SK-N-SH (cell line): ENCODE results near the gene ATG4C. TPM values are rescaled to one million over a fixed set of nuclear protein-coding genes. Genes with fewer than 3 reads are reported as not detected.

Experiments
- CTCF ChIA-PET: fragments of 300-600, 350-600 bp; formaldehyde crosslinking; extraction: SDS; loops from one replicate; lab custom pipeline; 2021; lab: Yijun Ruan, JAX
- POLR2A ChIA-PET: fragments of 350-600 bp; sonication (Branson Sonifier 250); formaldehyde crosslinking; extraction: SDS; loops from one replicate; lab custom pipeline; 2020; ENCODE audit warnings: antibody characterized with exemption, inconsistent platforms; lab: Yijun Ruan, JAX
- DNase-seq: peaks from one replicate; pipeline ENCODE4 v3.0.0; 2012
- H2AFZ ChIP-seq: fragments of 200-600 bp; sonication (generic); 2 replicates; pipeline ENCODE4 v1.8.1; 2016; ENCODE audit warnings: antibody characterized with exemption, mild to moderate bottlenecking, low read depth
- H3F3A ChIP-seq: fragments of 200-600 bp; sonication (generic); replicated peaks from 2 replicates; pipeline ENCODE3; 2016; ENCODE audit warnings: antibody characterized with exemption, mild to moderate bottlenecking; ENCODE audit not compliant: insufficient read depth
- H3K27ac ChIP-seq, 2 experiments: fragments of 200-500 bp in 1 of 2; fragments of 200-600 bp in 1 of 2; sonication (Bioruptor generic) in 1 of 2; sonication (generic), shearing (Covaris generic) in 1 of 2; 2 replicates each; pipeline versions ENCODE4 v1.5.1 to v1.6.1; 2014 to 2016; ENCODE audit warnings: low read depth in 2 of 2, inconsistent platforms in 1 of 2, low read length in 1 of 2, mild to moderate bottlenecking in 1 of 2, mixed read lengths in 1 of 2
- H3K27me3 ChIP-seq: fragments of 200-600 bp; sonication (generic), shearing (Covaris generic); 2 replicates; pipeline ENCODE4 v1.6.1; 2016; ENCODE audit warnings: mixed run types; ENCODE audit not compliant: insufficient read depth
- H3K36me3 ChIP-seq, 2 experiments: fragments of 200-500 bp in 1 of 2; fragments of 200-600 bp in 1 of 2; sonication (Bioruptor generic) in 1 of 2; sonication (generic) in 1 of 2; replicated peaks in 1 of 2; 2 replicates each; pipeline versions ENCODE3 to v1.5.1; 2014 to 2016; ENCODE audit warnings: low read length in 1 of 2, mild to moderate bottlenecking in 1 of 2; ENCODE audit not compliant: insufficient read depth in 2 of 2, control insufficient read depth in 1 of 2
- H3K4me1 ChIP-seq, 2 experiments: fragments of 200-500 bp in 1 of 2; fragments of 200-600 bp in 1 of 2; sonication (Bioruptor generic) in 1 of 2; sonication (generic), shearing (Covaris generic) in 1 of 2; 2 replicates each; pipeline versions ENCODE4 v1.5.1 to v1.6.1; 2014 to 2016; ENCODE audit warnings: low read depth in 1 of 2, low read length in 1 of 2, mixed run types in 1 of 2; ENCODE audit not compliant: insufficient read depth in 2 of 2, control insufficient read depth in 1 of 2
- H3K4me2 ChIP-seq: fragments of 200-600 bp; sonication (generic), shearing (Covaris generic); 2 replicates; pipeline ENCODE4 v1.6.1; 2017; ENCODE audit warnings: mixed run types
- H3K4me3 ChIP-seq, 2 experiments: fragments of 200-500 bp in 1 of 2; fragments of 200-600 bp in 1 of 2; sonication (Bioruptor generic) in 1 of 2; sonication (generic), shearing (Covaris generic) in 1 of 2; 2 replicates each; pipeline versions ENCODE4 v1.5.1 to v1.8.1; 2014 to 2016; ENCODE audit warnings: low read depth in 2 of 2, inconsistent platforms in 1 of 2, low read length in 1 of 2, mild to moderate bottlenecking in 1 of 2, mixed read lengths in 1 of 2, moderate library complexity in 1 of 2
- H3K79me2 ChIP-seq: fragments of 200-600 bp; sonication (generic); 2 replicates; pipeline ENCODE4 v1.8.1; 2017; ENCODE audit warnings: mild to moderate bottlenecking; ENCODE audit not compliant: insufficient read depth
- H3K9ac ChIP-seq: fragments of 200-600 bp; sonication (generic); 2 replicates; pipeline ENCODE4 v1.6.1; 2017; ENCODE audit warnings: mixed run types
- H3K9me2 ChIP-seq: fragments of 200-600 bp; sonication (generic); 2 replicates; pipeline ENCODE4 v1.6.1; 2017; ENCODE audit warnings: mixed run types
- H3K9me3 ChIP-seq: fragments of 200-600 bp; sonication (generic); 2 replicates; pipeline ENCODE4 v1.6.1; 2017; ENCODE audit warnings: mixed run types, mild to moderate bottlenecking, moderate library complexity
- H4K20me1 ChIP-seq: fragments of 200-600 bp; sonication (generic); 2 replicates; pipeline ENCODE4 v1.6.1; 2017; ENCODE audit warnings: mild to moderate bottlenecking, mixed run types; ENCODE audit not compliant: insufficient read depth
- ELF1 ChIP-seq: IDR thresholded peaks from 2 replicates; pipeline ENCODE4 v1.4.0; 2012
- EP300 ChIP-seq, 2 experiments: IDR thresholded peaks; 2 replicates each; pipeline versions ENCODE4 v1.4.0 to v1.6.1; 2012; ENCODE audit warnings: borderline replicate concordance in 1 of 2, low read depth in 1 of 2, low read length in 1 of 2
- GATA2 ChIP-seq: sonication (generic); formaldehyde crosslinking; IDR thresholded peaks from 2 replicates; pipeline ENCODE4 v1.5.0; 2020; ENCODE audit warnings: mild to moderate bottlenecking, missing genetic modification reagents
- MEF2A ChIP-seq: IDR thresholded peaks from 2 replicates; pipeline ENCODE4 v1.4.0; 2012; ENCODE audit warnings: low read depth, borderline replicate concordance
- PBX3 ChIP-seq: IDR thresholded peaks from 2 replicates; pipeline ENCODE4; 2012
- POLR2AphosphoS5 ChIP-seq: IDR thresholded peaks from 2 replicates; pipeline ENCODE4 v1.6.1; 2012; ENCODE audit warnings: low read depth, low read length
- RFX5 ChIP-seq: IDR thresholded peaks from 2 replicates; pipeline ENCODE4 v1.6.1; 2012; ENCODE audit warnings: mild to moderate bottlenecking, improper control_type of control experiment, low read length
- RXRA ChIP-seq: IDR thresholded peaks from 2 replicates; pipeline ENCODE4 v1.4.0; 2012; ENCODE audit warnings: low read depth, mild to moderate bottlenecking, borderline replicate concordance
- SIN3A ChIP-seq: IDR thresholded peaks from 2 replicates; pipeline ENCODE4 v1.6.1; 2012; ENCODE audit warnings: low read depth, mild to moderate bottlenecking, low read length, moderate library complexity, borderline replicate concordance
- TCF12 ChIP-seq: IDR thresholded peaks from 2 replicates; pipeline ENCODE4 v1.4.0; 2012
- USF2 ChIP-seq: fragments of 150-350 bp; IDR thresholded peaks from 2 replicates; pipeline ENCODE4 v1.6.1; 2017; ENCODE audit warnings: antibody characterized with exemption, low read length, low read depth, borderline replicate concordance
- YY1 ChIP-seq: IDR thresholded peaks from 2 replicates; pipeline ENCODE4 v1.4.0; 2012; ENCODE audit warnings: low read depth, mild to moderate bottlenecking
- WGBS: methylation state at CpG from one replicate; pipeline ENCODE4 v1.1.6; 2017; ENCODE audit warnings: low lambda C conversion rate; 5-methylcytosine and 5-hydroxymethylcytosine counted together
- polyA plus RNA-seq, 3 experiments: library from polyadenylated mRNA; depleted of rRNA; stranded (reverse); fragments of >200 nt; gene quantifications; 2 replicates each; pipeline ENCODE4 v1.2.3, GENCODE V29; 2012
- TF ChIP-seq, protein P1 (sequence below): IDR thresholded peaks from 2 replicates; pipeline ENCODE4 v1.6.1; 2012; ENCODE audit warnings: mild to moderate bottlenecking, low read depth, low read length, moderate library complexity
- TF ChIP-seq, protein P2 (sequence below): fragments of 150-350 bp; IDR thresholded peaks from 2 replicates; pipeline ENCODE4 v1.6.1; 2016; ENCODE audit warnings: mild to moderate bottlenecking, low read depth, low read length
- TF ChIP-seq, protein P3 (sequence below): IDR thresholded peaks from 2 replicates; pipeline ENCODE4 v1.4.0; 2012; ENCODE audit warnings: low read depth, borderline replicate concordance
- TF ChIP-seq, protein P4 (sequence below): fragments of 200-600 bp; sonication (generic); IDR thresholded peaks from 2 replicates; pipeline ENCODE4 v1.6.1; 2017; ENCODE audit warnings: antibody characterized with exemption, mild to moderate bottlenecking, moderate library complexity

Gene ATG4C
- polyA plus RNA-seq, 1 of the 3 experiments (the other 2 are of a cell fraction) = 3.0 TPM

- ChIA-PET CTCF (no interaction called here), POLR2A (no interaction called here)
- WGBS = 89% methylated on average over 2 of the region's 2 CpGs
- Histone ChIP-seq H3K36me3 (peaks cover 0 to 3% of the 10 kb centered on the region in 2 experiments), H3K4me2 (no peak overlapping the region), H3K79me2 (peaks cover 5% of the 10 kb centered on the region; the same call in 1 of the 2 replicates), H4K20me1 (no peaks in the 10 kb centered on the region), H3K9me3 (no peaks in the 10 kb centered on the region), H3K27me3 (no peaks in the 10 kb centered on the region), H2AFZ (no peak overlapping the region), H3K4me3 (no peak overlapping the region), H3F3A (no peaks in the 10 kb centered on the region), H3K9me2 (no peaks in the 10 kb centered on the region), H3K4me1 (no peaks in the 10 kb centered on the region; a peak in 1 of 4 replicates), H3K9ac (no peak overlapping the region), H3K27ac (no peak overlapping the region)
- no peak for DNase-seq
- TF ChIP-seq RFX5 = no peak
- TF ChIP-seq USF2 = no peak
- TF ChIP-seq EP300 (IDR thresholded peaks at IDR 0.05; ENCODE audit: borderline replicate concordance in 1 of 2, low read depth in 1 of 2, low read length in 1 of 2) = no peak
- TF ChIP-seq SIN3A = no peak
- TF ChIP-seq, protein P1, sequence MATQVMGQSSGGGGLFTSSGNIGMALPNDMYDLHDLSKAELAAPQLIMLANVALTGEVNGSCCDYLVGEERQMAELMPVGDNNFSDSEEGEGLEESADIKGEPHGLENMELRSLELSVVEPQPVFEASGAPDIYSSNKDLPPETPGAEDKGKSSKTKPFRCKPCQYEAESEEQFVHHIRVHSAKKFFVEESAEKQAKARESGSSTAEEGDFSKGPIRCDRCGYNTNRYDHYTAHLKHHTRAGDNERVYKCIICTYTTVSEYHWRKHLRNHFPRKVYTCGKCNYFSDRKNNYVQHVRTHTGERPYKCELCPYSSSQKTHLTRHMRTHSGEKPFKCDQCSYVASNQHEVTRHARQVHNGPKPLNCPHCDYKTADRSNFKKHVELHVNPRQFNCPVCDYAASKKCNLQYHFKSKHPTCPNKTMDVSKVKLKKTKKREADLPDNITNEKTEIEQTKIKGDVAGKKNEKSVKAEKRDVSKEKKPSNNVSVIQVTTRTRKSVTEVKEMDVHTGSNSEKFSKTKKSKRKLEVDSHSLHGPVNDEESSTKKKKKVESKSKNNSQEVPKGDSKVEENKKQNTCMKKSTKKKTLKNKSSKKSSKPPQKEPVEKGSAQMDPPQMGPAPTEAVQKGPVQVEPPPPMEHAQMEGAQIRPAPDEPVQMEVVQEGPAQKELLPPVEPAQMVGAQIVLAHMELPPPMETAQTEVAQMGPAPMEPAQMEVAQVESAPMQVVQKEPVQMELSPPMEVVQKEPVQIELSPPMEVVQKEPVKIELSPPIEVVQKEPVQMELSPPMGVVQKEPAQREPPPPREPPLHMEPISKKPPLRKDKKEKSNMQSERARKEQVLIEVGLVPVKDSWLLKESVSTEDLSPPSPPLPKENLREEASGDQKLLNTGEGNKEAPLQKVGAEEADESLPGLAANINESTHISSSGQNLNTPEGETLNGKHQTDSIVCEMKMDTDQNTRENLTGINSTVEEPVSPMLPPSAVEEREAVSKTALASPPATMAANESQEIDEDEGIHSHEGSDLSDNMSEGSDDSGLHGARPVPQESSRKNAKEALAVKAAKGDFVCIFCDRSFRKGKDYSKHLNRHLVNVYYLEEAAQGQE = no peak
- no peak for TF ChIP-seq YY1
- TF ChIP-seq GATA2 = no peak
These were observed 15.8 kb downstream of the ATG4C start for GRCh38 chr1:62799688-62800087.

DNA sequence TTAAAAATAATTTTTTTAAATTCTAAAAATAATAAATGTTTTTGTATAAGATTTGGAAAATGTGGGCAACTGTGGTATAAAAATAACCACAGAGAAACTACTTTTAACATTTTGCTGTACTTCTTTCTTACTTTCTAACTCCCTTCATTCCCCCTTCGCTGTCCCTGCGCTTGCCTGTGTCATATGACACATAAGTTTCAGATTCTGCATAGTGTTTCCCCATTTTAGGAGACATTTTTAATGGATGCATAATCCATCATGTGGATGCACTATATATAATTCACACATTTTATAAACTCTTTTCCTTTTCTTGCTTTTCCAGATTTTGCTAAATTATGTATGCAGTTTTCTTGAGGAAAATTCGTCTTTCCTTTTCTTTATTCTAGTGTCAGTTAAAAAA is 16.3 kb downstream of the ATG4C start:
- ChIA-PET CTCF (no interaction called here), POLR2A (no interaction called here)
- WGBS = 98% methylated on average over 3 of the region's 3 CpGs
- H3K9me2 ChIP-seq = no peaks in the 10 kb centered on the region
- H3K79me2 ChIP-seq = peaks cover 5% of the 10 kb centered on the region; the same call in 1 of the 2 replicates
- no peak for DNase-seq
- no peak overlapping the region for H3K4me2 ChIP-seq
- H3K4me1 ChIP-seq = no peaks in the 10 kb centered on the region; a peak in 1 of 4 replicates
- H2AFZ ChIP-seq = no peak overlapping the region
- H3K36me3 ChIP-seq = peaks cover 0 to 3% of the 10 kb centered on the region in 2 experiments
- no peak overlapping the region for H3K4me3 ChIP-seq
- H3F3A ChIP-seq = no peaks in the 10 kb centered on the region
- no peaks in the 10 kb centered on the region for H3K9me3 ChIP-seq
- no peaks in the 10 kb centered on the region for H3K27me3 ChIP-seq
- no peaks in the 10 kb centered on the region for H4K20me1 ChIP-seq
- no peak overlapping the region for H3K9ac ChIP-seq
- no peak overlapping the region for H3K27ac ChIP-seq
- TF ChIP-seq, protein P2, sequence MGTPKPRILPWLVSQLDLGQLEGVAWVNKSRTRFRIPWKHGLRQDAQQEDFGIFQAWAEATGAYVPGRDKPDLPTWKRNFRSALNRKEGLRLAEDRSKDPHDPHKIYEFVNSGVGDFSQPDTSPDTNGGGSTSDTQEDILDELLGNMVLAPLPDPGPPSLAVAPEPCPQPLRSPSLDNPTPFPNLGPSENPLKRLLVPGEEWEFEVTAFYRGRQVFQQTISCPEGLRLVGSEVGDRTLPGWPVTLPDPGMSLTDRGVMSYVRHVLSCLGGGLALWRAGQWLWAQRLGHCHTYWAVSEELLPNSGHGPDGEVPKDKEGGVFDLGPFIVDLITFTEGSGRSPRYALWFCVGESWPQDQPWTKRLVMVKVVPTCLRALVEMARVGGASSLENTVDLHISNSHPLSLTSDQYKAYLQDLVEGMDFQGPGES = no peak
- TF ChIP-seq ELF1 (no peak), POLR2AphosphoS5 (no peak), TCF12 (no peak), RXRA (no peak), MEF2A (no peak), PBX3 (no peak)
- TF ChIP-seq, protein P3, sequence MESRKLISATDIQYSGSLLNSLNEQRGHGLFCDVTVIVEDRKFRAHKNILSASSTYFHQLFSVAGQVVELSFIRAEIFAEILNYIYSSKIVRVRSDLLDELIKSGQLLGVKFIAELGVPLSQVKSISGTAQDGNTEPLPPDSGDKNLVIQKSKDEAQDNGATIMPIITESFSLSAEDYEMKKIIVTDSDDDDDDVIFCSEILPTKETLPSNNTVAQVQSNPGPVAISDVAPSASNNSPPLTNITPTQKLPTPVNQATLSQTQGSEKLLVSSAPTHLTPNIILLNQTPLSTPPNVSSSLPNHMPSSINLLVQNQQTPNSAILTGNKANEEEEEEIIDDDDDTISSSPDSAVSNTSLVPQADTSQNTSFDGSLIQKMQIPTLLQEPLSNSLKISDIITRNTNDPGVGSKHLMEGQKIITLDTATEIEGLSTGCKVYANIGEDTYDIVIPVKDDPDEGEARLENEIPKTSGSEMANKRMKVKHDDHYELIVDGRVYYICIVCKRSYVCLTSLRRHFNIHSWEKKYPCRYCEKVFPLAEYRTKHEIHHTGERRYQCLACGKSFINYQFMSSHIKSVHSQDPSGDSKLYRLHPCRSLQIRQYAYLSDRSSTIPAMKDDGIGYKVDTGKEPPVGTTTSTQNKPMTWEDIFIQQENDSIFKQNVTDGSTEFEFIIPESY = no peak
- TF ChIP-seq, protein P4, sequence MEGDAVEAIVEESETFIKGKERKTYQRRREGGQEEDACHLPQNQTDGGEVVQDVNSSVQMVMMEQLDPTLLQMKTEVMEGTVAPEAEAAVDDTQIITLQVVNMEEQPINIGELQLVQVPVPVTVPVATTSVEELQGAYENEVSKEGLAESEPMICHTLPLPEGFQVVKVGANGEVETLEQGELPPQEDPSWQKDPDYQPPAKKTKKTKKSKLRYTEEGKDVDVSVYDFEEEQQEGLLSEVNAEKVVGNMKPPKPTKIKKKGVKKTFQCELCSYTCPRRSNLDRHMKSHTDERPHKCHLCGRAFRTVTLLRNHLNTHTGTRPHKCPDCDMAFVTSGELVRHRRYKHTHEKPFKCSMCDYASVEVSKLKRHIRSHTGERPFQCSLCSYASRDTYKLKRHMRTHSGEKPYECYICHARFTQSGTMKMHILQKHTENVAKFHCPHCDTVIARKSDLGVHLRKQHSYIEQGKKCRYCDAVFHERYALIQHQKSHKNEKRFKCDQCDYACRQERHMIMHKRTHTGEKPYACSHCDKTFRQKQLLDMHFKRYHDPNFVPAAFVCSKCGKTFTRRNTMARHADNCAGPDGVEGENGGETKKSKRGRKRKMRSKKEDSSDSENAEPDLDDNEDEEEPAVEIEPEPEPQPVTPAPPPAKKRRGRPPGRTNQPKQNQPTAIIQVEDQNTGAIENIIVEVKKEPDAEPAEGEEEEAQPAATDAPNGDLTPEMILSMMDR = no peak
